GM12878 (cell line): ENCODE measurements around the gene SSH2. TPM values are rescaled to one million over a fixed set of nuclear protein-coding genes. Genes with fewer than 3 reads are reported as not detected.

ENCODE experiments used
- ATAC-seq: fragments of 200-7000 bp; cut with Tn5 transposase; 3 replicates; pipeline ENCODE4 v1.9.1; 2020; ENCODE audit warnings: mild to moderate bottlenecking, moderate library complexity
- BruUV-seq: library from RNA; stranded (reverse); fragments of 400-500 nt; replicated peaks from 2 replicates; lab custom pipeline; 2021; lab: Mats Ljungman, UMichigan
- CTCF ChIA-PET: fragments of 300-600 bp; sonication (Branson Sonifier 250); formaldehyde crosslinking; extraction: SDS; loops from one replicate; lab custom pipeline; 2021; ENCODE audit warnings: inconsistent platforms; lab: Yijun Ruan, JAX
- POLR2A ChIA-PET: fragments of 350-600 bp; formaldehyde crosslinking; extraction: SDS; loops from one replicate; lab custom pipeline; 2021; ENCODE audit warnings: inconsistent platforms; lab: Charles Lee
- RAD21 ChIA-PET: fragments of 300-600 bp; sonication (Branson Sonifier 250); formaldehyde crosslinking; loops from one replicate; lab custom pipeline; 2023; ENCODE audit warnings: antibody characterized with exemption; ENCODE audit not compliant: unreplicated experiment; lab: Charles Lee
- SMC1A ChIA-PET: fragments of 300-600 bp; sonication (Branson Sonifier 250); formaldehyde crosslinking; loops from one replicate; lab custom pipeline; 2023; ENCODE audit not compliant: unreplicated experiment, uncharacterized antibody; lab: Charles Lee
- DNase-seq: peaks from one replicate; pipeline ENCODE4 v3.0.0-alpha.2; 2011; ENCODE audit warnings: low read depth, low spot score
- FAIRE-seq: peaks from 3 replicates; lab custom pipeline; 2011; peaks lifted over from hg19 to GRCh38; lab: Jason Lieb, UNC
- H2AFZ ChIP-seq: 2 replicates; pipeline ENCODE4 v1.6.0; 2011; ENCODE audit warnings: low read depth, low read length, control low read depth; ENCODE audit not compliant: control insufficient read depth
- H3K27ac ChIP-seq: 2 replicates; pipeline ENCODE4 v1.5.1; 2011; ENCODE audit warnings: control low read depth; ENCODE audit not compliant: control insufficient read depth, insufficient read depth
- H3K27me3 ChIP-seq, 2 experiments: replicated peaks in 1 of 2; 2 replicates each; pipeline versions ENCODE4 v1.6.0 to v1.6.1; 2011; ENCODE audit warnings: low read length in 1 of 2; ENCODE audit not compliant: control insufficient read depth in 2 of 2, insufficient read depth in 2 of 2
- H3K36me3 ChIP-seq, 2 experiments: 2 replicates each; pipeline ENCODE4 v1.5.1; 2011; ENCODE audit warnings: low read length in 1 of 2; ENCODE audit not compliant: control insufficient read depth in 2 of 2, insufficient read depth in 2 of 2
- H3K4me1 ChIP-seq: 2 replicates; pipeline ENCODE4 v1.6.1; 2011; ENCODE audit warnings: mild to moderate bottlenecking, low read length, moderate library complexity, mixed read lengths; ENCODE audit not compliant: control insufficient read depth, insufficient read depth
- H3K4me2 ChIP-seq: 2 replicates; pipeline ENCODE4 v1.6.0; 2011; ENCODE audit warnings: control low read depth; ENCODE audit not compliant: control insufficient read depth, insufficient read depth
- H3K4me3 ChIP-seq: fragments of 200-600 bp; sonication (generic); 2 replicates; pipeline ENCODE4 v1.5.1; 2016
- H3K79me2 ChIP-seq: 2 replicates; pipeline ENCODE4 v1.6.0; 2011; ENCODE audit warnings: low read length; ENCODE audit not compliant: control insufficient read depth, insufficient read depth
- H3K9ac ChIP-seq: 2 replicates; pipeline ENCODE4 v1.8.0; 2011; ENCODE audit warnings: low read length, control low read depth, mixed read lengths; ENCODE audit not compliant: control insufficient read depth, insufficient read depth
- H3K9me3 ChIP-seq: replicated peaks from 3 replicates; pipeline ENCODE4 v1.5.1; 2011; ENCODE audit warnings: mild to moderate bottlenecking, low read length; ENCODE audit not compliant: control insufficient read depth, insufficient read depth
- H4K20me1 ChIP-seq: 2 replicates; pipeline ENCODE4 v1.6.0; 2011; ENCODE audit not compliant: control insufficient read depth, insufficient read depth
- BMI1 ChIP-seq: fragments of 450-650 bp; IDR thresholded peaks from 2 replicates; pipeline ENCODE4 v1.6.1; 2016; ENCODE audit warnings: mild to moderate bottlenecking, moderate library complexity, borderline replicate concordance
- IKZF2 ChIP-seq, 2 experiments: fragments of 450-650 bp; IDR thresholded peaks; 2 replicates each; pipeline ENCODE4 v1.6.1; 2017; ENCODE audit warnings: mild to moderate bottlenecking in 2 of 2, moderate library complexity in 2 of 2
- LARP7 ChIP-seq: fragments of 450-650 bp; IDR thresholded peaks from 2 replicates; pipeline ENCODE4 v1.6.1; 2017; ENCODE audit warnings: mild to moderate bottlenecking
- NFXL1 ChIP-seq: fragments of 450-650 bp; IDR thresholded peaks from 2 replicates; pipeline ENCODE4 v1.6.1; 2017; ENCODE audit warnings: antibody characterized with exemption, mild to moderate bottlenecking, borderline replicate concordance
- NRF1 ChIP-seq: conservative IDR thresholded peaks from 2 replicates; pipeline ENCODE4 v1.6.1; 2011; ENCODE audit warnings: mild to moderate bottlenecking, low read depth, low read length, improper control_type of control experiment
- SMAD1 ChIP-seq: fragments of 450-650 bp; IDR thresholded peaks from 2 replicates; pipeline ENCODE4 v1.6.1; 2018; ENCODE audit warnings: mild to moderate bottlenecking, low read depth; ENCODE audit not compliant: partially characterized antibody
- YBX1 ChIP-seq: fragments of 450-650 bp; IDR thresholded peaks from 2 replicates; pipeline ENCODE4 v1.6.1; 2016; ENCODE audit warnings: antibody characterized with exemption
- ZNF207 ChIP-seq: fragments of 450-650 bp; IDR thresholded peaks from 2 replicates; pipeline ENCODE4 v1.6.1; 2014; ENCODE audit warnings: antibody characterized with exemption, mild to moderate bottlenecking, borderline replicate concordance
- ZNF384 ChIP-seq: IDR thresholded peaks from 2 replicates; pipeline ENCODE4 v1.6.1; 2012; ENCODE audit warnings: low read depth, mild to moderate bottlenecking, low read length, improper control_type of control experiment, borderline replicate concordance
- WGBS: methylation state at CpG from one replicate; pipeline ENCODE4 v1.1.6; 2016; ENCODE audit warnings: low lambda C conversion rate; ENCODE audit not compliant: insufficient replicate concordance, insufficient coverage; ENCODE audit errors: missing lambda C conversion rate; 5-methylcytosine and 5-hydroxymethylcytosine counted together
- in situ Hi-C: fragments of 300-500 bp; cut with MboI; formaldehyde crosslinking; loops from 9 replicates; pipeline ENCODE4 v1.14.3; 2018; ENCODE audit warnings: mixed read lengths
- intact Hi-C: fragments of 100-400 bp; cut with micrococcal nuclease; formaldehyde crosslinking; loops from one replicate; pipeline ENCODE4 v1.14.2; 2022; ENCODE audit not compliant: unreplicated experiment
- polyA plus RNA-seq, 11 experiments: library from polyadenylated mRNA; depleted of rRNA in 4 of 11; unstranded in 6 of 11; stranded (reverse) in 5 of 11; fragments of >200 nt; fragmentation: Nextera tagmentation in 4 of 11; fragmentation: Illumina TruSeq in 1 of 11; extraction: Ambion mirVana in 4 of 11; extraction: Trizol in 1 of 11; gene quantifications; 1 replicate in 1 of 11; 2 replicates in 10 of 11; pipeline versions ENCODE4 v1.2.1 to v1.2.3, GENCODE V29; 2011 to 2016; ENCODE audit warnings: inconsistent platforms in 2 of 11, missing spikeins in 2 of 11, low read depth in 1 of 11
- total RNA-seq, 4 experiments: library from RNA; depleted of rRNA in 3 of 4; stranded (reverse); fragments of >200 nt in 3 of 4; fragmentation: Illumina TruSeq in 1 of 4; extraction: Trizol in 1 of 4; gene quantifications; 2 replicates each; pipeline versions ENCODE4 v1.2.1 to v1.2.3, GENCODE V29; 2013 to 2021
- TF ChIP-seq, protein P1 (sequence below): IDR thresholded peaks from 2 replicates; pipeline ENCODE4 v1.6.1; 2011; ENCODE audit warnings: borderline replicate concordance, low read depth, mild to moderate bottlenecking, moderate library complexity, low read length; ENCODE audit not compliant: insufficient read depth, poor library complexity, severe bottlenecking
- TF ChIP-seq, protein P2 (sequence below), 3 experiments: IDR thresholded peaks in 2 of 3; conservative IDR thresholded peaks in 1 of 3; 2 replicates each; pipeline ENCODE4 v1.5.1; 2011; ENCODE audit warnings: low read depth in 3 of 3, low read length in 3 of 3, mild to moderate bottlenecking in 3 of 3, control low read depth in 2 of 3, moderate library complexity in 2 of 3, inconsistent platforms in 1 of 3, mixed read lengths in 1 of 3; ENCODE audit not compliant: control insufficient read depth in 2 of 3, insufficient read depth in 1 of 3; ENCODE audit errors: extremely low read depth in 1 of 3

The SSH2 gene
- total and polyA plus RNA-seq, 10 of the 15 experiments (the other 5 are each of a cell fraction or from before 2014, with no cell fraction given), result 9.3 to 65.9 (median 34.0) TPM

DNA sequence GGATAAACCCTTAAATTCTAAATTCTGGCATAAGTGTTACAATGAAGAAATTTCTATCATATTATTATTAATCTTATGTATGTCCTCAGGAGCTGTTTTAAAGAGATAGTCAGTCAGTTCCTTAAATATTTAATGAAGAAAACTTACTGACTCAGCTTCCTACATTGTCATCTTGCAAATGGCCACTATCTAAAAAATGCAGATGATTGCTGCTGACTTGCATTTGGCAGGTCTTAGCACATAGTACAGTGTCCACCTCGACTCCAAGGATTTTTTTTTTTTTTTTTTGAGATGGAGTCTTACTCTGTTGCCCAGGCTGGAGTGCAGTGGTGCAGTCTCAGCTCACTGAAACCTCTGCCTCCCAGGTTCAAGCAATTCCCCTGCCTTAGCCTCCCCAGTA, 252.2 kb downstream of the SSH2 start:
- in situ Hi-C loops, result no loop called here
- H3K79me2 ChIP-seq, result no peaks in the 10 kb centered on the region
- intact Hi-C loops, result no loop called here
- H3K36me3 ChIP-seq, result peaks cover 2 to 30% of the 10 kb centered on the region in 2 experiments; a peak in 3 of 4 replicates
- ChIA-PET SMC1A (interaction anchor here (0.9 to 1.5 kb wide), 5 partner anchors 10 to 101 kb away, joined by 3 to 5 read pairs (median 4); no protein-coding TSS in a partner anchor), RAD21 (interaction anchor here (0.7 kb wide), 1 partner anchor 12 kb away, joined by 6 read pairs; no protein-coding TSS in a partner anchor), CTCF (interaction anchor here (0.6 to 4.3 kb wide), 3 partner anchors 15 to 102 kb away, joined by 3 to 20 read pairs (median 3); no protein-coding TSS in a partner anchor), POLR2A (interaction anchor here (0.6 kb wide), 1 partner anchor 113 kb away, joined by 3 read pairs; no protein-coding TSS in a partner anchor)
- 20% methylated on average over 1 of the region's 1 CpG for WGBS
- FAIRE-seq (no peak), ATAC-seq (no peak), DNase-seq (no peak)
- H3K27me3 ChIP-seq, result no peaks in the 10 kb centered on the region
- no peak overlapping the region for H2AFZ ChIP-seq
- no peak overlapping the region for H3K4me3 ChIP-seq
- H4K20me1 ChIP-seq, result no peaks in the 10 kb centered on the region
- no peak overlapping the region for H3K27ac ChIP-seq
- H3K4me2 ChIP-seq, result no peak overlapping the region
- TF ChIP-seq BMI1 (no peak), NRF1 (no peak)
- H3K9me3 ChIP-seq, result no peaks in the 10 kb centered on the region
- H3K9ac ChIP-seq, result no peak overlapping the region
- peaks cover 10% of the 10 kb centered on the region for H3K4me1 ChIP-seq
- BruUV-seq, result no TSS peak

DNA sequence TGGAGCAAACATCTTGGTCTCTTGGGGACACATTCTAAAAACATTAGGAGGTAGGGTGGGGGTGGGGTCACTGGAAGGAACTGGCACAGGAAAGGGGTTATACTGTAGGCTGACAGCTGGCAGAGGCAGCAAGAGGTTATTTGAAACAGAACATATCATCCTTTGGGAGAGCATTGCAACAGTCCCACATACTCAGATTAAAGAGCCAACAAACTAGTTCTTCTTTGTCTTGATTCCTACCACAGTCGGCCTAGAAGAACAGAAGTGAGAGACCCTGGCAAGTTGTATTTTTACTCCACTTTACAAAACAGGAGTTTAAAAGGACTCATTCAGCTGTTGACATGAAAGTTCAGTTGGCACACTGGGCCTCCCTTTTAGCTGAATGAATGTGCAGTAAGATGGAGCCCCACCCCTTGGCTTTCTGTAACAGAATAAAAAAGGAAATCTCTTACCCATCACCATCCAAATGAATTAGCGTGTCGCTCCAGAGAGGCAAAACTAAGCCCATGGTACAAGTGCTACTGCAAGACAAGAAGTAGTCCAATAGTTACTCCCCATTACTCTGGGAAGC, 252.7 kb downstream of the SSH2 start:
- SMC1A ChIA-PET, result interaction anchor here (0.6 to 1.5 kb wide), 4 partner anchors 21 to 102 kb away, joined by 3 to 5 read pairs (median 4); no protein-coding TSS in a partner anchor
- CTCF ChIA-PET, result interaction anchor here (0.6 to 4.3 kb wide), 5 partner anchors 13 to 102 kb away, joined by 3 to 20 read pairs (median 3); no protein-coding TSS in a partner anchor
- Histone ChIP-seq H3K4me3 (no peak overlapping the region), H2AFZ (no peak overlapping the region), H3K4me1 (peaks cover 6% of the 10 kb centered on the region), H3K4me2 (no peak overlapping the region), H3K79me2 (no peaks in the 10 kb centered on the region), H3K27ac (no peak overlapping the region), H4K20me1 (no peaks in the 10 kb centered on the region), H3K9ac (no peak overlapping the region), H3K27me3 (no peaks in the 10 kb centered on the region), H3K9me3 (no peaks in the 10 kb centered on the region), H3K36me3 (peaks cover 2 to 30% of the 10 kb centered on the region in 2 experiments; a peak in 3 of 4 replicates)
- FAIRE-seq (no peak), ATAC-seq (no peak), DNase-seq (no peak)
- POLR2A ChIA-PET, result interaction anchor here (0.6 kb wide), 2 partner anchors 15 to 113 kb away, joined by 3 read pairs; no protein-coding TSS in a partner anchor
- RAD21 ChIA-PET, result interaction anchor here (0.7 kb wide), 1 partner anchor 12 kb away, joined by 6 read pairs; no protein-coding TSS in a partner anchor
- in situ Hi-C loops (no loop called here), intact Hi-C loops (no loop called here)
- 68% methylated on average over 3 of the region's 3 CpGs for WGBS
- BruUV-seq, result no TSS peak
- no peak for TF ChIP-seq IKZF2 (IDR thresholded peaks at IDR 0.05)
- TF ChIP-seq NFXL1, result no peak
- TF ChIP-seq, protein P1, sequence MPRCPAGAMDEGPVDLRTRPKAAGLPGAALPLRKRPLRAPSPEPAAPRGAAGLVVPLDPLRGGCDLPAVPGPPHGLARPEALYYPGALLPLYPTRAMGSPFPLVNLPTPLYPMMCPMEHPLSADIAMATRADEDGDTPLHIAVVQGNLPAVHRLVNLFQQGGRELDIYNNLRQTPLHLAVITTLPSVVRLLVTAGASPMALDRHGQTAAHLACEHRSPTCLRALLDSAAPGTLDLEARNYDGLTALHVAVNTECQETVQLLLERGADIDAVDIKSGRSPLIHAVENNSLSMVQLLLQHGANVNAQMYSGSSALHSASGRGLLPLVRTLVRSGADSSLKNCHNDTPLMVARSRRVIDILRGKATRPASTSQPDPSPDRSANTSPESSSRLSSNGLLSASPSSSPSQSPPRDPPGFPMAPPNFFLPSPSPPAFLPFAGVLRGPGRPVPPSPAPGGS, result no peak
- TF ChIP-seq LARP7, result no peak
- TF ChIP-seq YBX1, result no peak
- TF ChIP-seq ZNF384, result no peak
- TF ChIP-seq, protein P2, sequence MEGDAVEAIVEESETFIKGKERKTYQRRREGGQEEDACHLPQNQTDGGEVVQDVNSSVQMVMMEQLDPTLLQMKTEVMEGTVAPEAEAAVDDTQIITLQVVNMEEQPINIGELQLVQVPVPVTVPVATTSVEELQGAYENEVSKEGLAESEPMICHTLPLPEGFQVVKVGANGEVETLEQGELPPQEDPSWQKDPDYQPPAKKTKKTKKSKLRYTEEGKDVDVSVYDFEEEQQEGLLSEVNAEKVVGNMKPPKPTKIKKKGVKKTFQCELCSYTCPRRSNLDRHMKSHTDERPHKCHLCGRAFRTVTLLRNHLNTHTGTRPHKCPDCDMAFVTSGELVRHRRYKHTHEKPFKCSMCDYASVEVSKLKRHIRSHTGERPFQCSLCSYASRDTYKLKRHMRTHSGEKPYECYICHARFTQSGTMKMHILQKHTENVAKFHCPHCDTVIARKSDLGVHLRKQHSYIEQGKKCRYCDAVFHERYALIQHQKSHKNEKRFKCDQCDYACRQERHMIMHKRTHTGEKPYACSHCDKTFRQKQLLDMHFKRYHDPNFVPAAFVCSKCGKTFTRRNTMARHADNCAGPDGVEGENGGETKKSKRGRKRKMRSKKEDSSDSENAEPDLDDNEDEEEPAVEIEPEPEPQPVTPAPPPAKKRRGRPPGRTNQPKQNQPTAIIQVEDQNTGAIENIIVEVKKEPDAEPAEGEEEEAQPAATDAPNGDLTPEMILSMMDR (IDR thresholded peaks at IDR 0.05 in 2 of 3, conservative IDR thresholded peaks at IDR 0.05 in 1 of 3; ENCODE audit: control insufficient read depth in 2 of 3, extremely low read depth in 1 of 3, insufficient read depth in 1 of 3, low read depth in 3 of 3, low read length in 3 of 3), result no peak
- TF ChIP-seq ZNF207, result no peak
- TF ChIP-seq SMAD1, result no peak
